Right lobe of liver (tissue), 6 donors: ENCODE results near the gene PTCH1. TPM values are rescaled to one million over a fixed set of nuclear protein-coding genes. Genes with fewer than 3 reads are reported as not detected.
A peak's percentile ranks its signal among the peaks of the same experiment; 100 is the strongest.

Experiments
- ATAC-seq, 4 donors: fragments of 200-7000 bp; cut with Tn5 transposase; one replicate each; pipeline ENCODE4 v1.9.1; 2020; ENCODE audit warnings: mild to moderate bottlenecking in 4 of 4, moderate library complexity in 4 of 4
- DNase-seq, 3 donors: peaks; one replicate each; pipeline ENCODE4 v3.0.0-alpha.2; 2020
- H3K27ac ChIP-seq, 3 donors: fragments of 200-600 bp; one replicate each; pipeline ENCODE4 v1.8.0; 2022
- H3K27me3 ChIP-seq, 2 donors: fragments of 200-600 bp; one replicate each; pipeline ENCODE4 v1.8.0; 2022
- H3K36me3 ChIP-seq, 4 donors: fragments of 200-600 bp; sonication (generic) in 1 of 4; one replicate each; pipeline versions ENCODE4 v1.5.1 to v1.8.0; 2017 to 2022; ENCODE audit warnings: control low read depth in 1 of 4
- H3K4me1 ChIP-seq, 4 donors: fragments of 200-600 bp; sonication (generic) in 1 of 4; one replicate each; pipeline versions ENCODE4 v1.5.1 to v1.8.0; 2017 to 2022; ENCODE audit warnings: control low read depth in 1 of 4
- H3K4me3 ChIP-seq, 3 donors: fragments of 200-600 bp; one replicate each; pipeline ENCODE4 v1.8.0; 2022
- H3K9me3 ChIP-seq, 4 donors: fragments of 200-600 bp; sonication (generic) in 1 of 4; one replicate each; pipeline versions ENCODE4 v1.5.1 to v1.8.0; 2017 to 2022; ENCODE audit warnings: control low read depth in 1 of 4
- POLR2A ChIP-seq: fragments of 450-650 bp; IDR thresholded peaks from one replicate; pipeline ENCODE4 v1.6.1; 2017; ENCODE audit warnings: antibody characterized with exemption, mild to moderate bottlenecking
- WGBS: methylation state at CpG from one replicate; pipeline ENCODE4 v1.1.6; 2018; ENCODE audit warnings: low coverage, low lambda C conversion rate; ENCODE audit not compliant: insufficient coverage; ENCODE audit errors: missing lambda C conversion rate; 5-methylcytosine and 5-hydroxymethylcytosine counted together
- intact Hi-C, 2 donors: fragments of 100-400 bp; cut with DNase I; formaldehyde crosslinking; loops; one replicate each; pipeline versions ENCODE4 v1.11.2 to v1.14.1; 2022
- total RNA-seq, 6 experiments: library from RNA; depleted of rRNA in 2 of 6; stranded (reverse); fragments of >200 nt in 2 of 6; fragmentation: NEBNext Ultra II Directional in 3 of 6; extraction: Animal tissue kit (Norgen Biotek cat#: 25700) in 3 of 6; gene quantifications; one replicate each; pipeline versions ENCODE4 v1.1.0 to v1.2.4, GENCODE V29; 2016 to 2023
- TF ChIP-seq, protein P1 (sequence below), 4 donors: fragments of 200-600 bp in 3 of 4; fragments of 450-650 bp in 1 of 4; IDR thresholded peaks; one replicate each; pipeline versions ENCODE4 v1.5.1 to v1.8.0; 2016 to 2022; ENCODE audit warnings: antibody characterized with exemption in 4 of 4, mild to moderate bottlenecking in 2 of 4
- donor health status: DM: no; HTN: yes; CAD: no.
- donor health status: DM: no; HTN: no; CAD: no.
- donor health status: DM: no; HTN: no; CAD: no.
- donor health status: DM: no; HTN: yes; CAD: no.
- donor health status: DM: no; HTN: yes; CAD: no.

The PTCH1 gene
- total RNA-seq, 6 experiments from 2014 or later = 2.0 to 8.3 (median 5.2) TPM

DNA sequence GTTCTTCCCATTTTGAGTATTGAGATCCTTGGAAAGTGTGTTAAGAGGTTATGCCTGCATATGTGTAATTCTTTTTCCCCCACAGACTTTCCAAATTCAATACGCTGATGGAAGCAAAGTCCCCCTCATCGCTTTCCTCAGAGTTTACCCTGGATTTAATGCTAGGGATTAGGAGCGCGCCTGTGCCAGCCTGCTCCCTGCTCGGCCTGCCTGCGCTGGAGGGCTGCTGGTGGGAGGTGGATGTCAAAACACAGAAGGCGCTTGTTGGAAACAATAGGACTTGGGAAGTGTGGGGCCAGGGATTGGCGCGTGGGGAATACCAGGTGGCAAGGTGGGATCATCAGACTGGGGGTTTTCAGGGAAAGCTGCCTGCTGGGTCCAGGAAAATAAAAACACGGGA, 39.8 kb upstream of the PTCH1 start:
- H3K4me1 ChIP-seq = no peaks in the 10 kb centered on the region
- H3K27me3 ChIP-seq = peaks cover 0 to 7% of the 10 kb centered on the region in 2 donors
- WGBS = 74% methylated on average over 10 of the region's 10 CpGs
- no peak overlapping the region for H3K27ac ChIP-seq
- H3K4me3 ChIP-seq = no peak overlapping the region
- TF ChIP-seq, protein P1, sequence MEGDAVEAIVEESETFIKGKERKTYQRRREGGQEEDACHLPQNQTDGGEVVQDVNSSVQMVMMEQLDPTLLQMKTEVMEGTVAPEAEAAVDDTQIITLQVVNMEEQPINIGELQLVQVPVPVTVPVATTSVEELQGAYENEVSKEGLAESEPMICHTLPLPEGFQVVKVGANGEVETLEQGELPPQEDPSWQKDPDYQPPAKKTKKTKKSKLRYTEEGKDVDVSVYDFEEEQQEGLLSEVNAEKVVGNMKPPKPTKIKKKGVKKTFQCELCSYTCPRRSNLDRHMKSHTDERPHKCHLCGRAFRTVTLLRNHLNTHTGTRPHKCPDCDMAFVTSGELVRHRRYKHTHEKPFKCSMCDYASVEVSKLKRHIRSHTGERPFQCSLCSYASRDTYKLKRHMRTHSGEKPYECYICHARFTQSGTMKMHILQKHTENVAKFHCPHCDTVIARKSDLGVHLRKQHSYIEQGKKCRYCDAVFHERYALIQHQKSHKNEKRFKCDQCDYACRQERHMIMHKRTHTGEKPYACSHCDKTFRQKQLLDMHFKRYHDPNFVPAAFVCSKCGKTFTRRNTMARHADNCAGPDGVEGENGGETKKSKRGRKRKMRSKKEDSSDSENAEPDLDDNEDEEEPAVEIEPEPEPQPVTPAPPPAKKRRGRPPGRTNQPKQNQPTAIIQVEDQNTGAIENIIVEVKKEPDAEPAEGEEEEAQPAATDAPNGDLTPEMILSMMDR (IDR thresholded peaks at IDR 0.05) = no peak
- TF ChIP-seq POLR2A = no peak
- intact Hi-C loops = no loop called here
- no peaks in the 10 kb centered on the region for H3K9me3 ChIP-seq
- ATAC-seq = no peak
- no peaks in the 10 kb centered on the region for H3K36me3 ChIP-seq
- DNase-seq = no peak

DNA sequence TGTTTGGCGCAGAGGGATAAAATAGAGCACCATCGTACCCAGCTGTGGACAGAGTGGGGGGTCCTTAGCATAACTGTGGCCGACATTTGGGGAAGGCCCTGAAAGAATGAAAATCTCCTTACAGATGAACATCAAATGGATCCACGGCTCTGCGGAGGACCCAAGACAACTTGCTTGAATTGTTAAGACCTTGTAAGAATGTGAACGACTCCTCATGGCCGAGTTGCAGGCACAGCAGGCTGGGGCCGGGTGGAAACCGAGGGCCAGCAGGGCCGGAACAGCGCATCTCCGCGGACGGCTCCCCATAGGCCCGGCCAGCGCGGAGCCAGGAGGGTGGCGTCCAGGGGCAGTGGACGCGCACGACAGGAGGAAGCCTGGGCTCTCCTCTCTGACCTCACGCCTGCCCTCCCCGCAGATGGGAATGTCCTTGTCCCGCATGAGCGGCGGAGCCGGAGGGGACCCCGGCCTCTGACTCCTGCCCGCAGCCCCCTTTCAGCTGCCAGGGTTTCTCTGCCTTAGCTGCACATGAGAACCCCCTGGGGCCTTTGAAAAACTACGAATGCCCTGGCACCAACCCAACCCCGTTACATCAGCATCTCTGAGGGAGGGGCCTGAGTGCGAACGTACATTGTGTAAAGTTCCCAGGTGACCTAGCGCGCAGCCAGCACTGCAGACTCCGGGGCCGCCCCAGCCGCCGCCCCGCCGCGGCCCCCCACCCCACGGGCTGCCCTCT, 36.2 kb upstream of the PTCH1 start:
- Histone ChIP-seq H3K27me3 (peaks cover 0 to 7% of the 10 kb centered on the region in 2 donors), H3K9me3 (no peaks in the 10 kb centered on the region), H3K27ac (no peak overlapping the region), H3K4me3 (no peak overlapping the region), H3K4me1 (no peaks in the 10 kb centered on the region), H3K36me3 (no peaks in the 10 kb centered on the region)
- WGBS = 13% methylated on average over 11 of the region's 43 CpGs
- DNase-seq = no peak
- TF ChIP-seq, protein P1 (IDR thresholded peaks at IDR 0.05) = no peak
- TF ChIP-seq POLR2A = no peak
- peak in 1 of 4 donors; percentile 42 for ATAC-seq
- intact Hi-C loops = no loop called here

- no peak for DNase-seq
- TF ChIP-seq, protein P1 (IDR thresholded peaks at IDR 0.05) = no peak
- TF ChIP-seq POLR2A = no peak
- no peaks in the 10 kb centered on the region for H3K9me3 ChIP-seq
- no peak for ATAC-seq
- WGBS = 11% methylated on average over 1 of the region's 6 CpGs
- intact Hi-C loops = no loop called here
- no peak overlapping the region for H3K27ac ChIP-seq
- no peaks in the 10 kb centered on the region for H3K4me1 ChIP-seq
- H3K36me3 ChIP-seq = no peaks in the 10 kb centered on the region
- peaks cover 0 to 7% of the 10 kb centered on the region in 2 donors for H3K27me3 ChIP-seq
- no peak overlapping the region for H3K4me3 ChIP-seq
These were observed 35.5 kb upstream of the PTCH1 start for GRCh38 chr9:95552255-95552654.

DNA sequence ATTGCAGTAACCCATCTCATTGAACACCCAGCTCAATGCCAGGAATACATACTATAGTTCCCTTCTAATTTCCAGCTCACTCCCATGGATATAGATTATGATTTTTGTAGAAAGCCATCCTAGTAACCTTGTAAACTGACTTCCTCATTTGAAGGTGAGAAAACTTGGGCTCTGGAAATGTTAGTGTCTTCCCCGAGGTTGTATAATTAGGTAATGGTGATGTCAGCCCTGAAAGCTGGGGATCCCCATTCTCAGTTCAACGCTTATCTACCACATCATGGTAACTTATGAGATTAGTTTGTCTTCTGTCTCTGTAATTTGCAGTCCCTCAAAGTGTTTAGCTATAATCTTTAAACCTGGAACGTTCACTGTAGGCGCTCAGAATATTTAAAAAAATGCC, 34.6 kb upstream of the PTCH1 start:
- Histone ChIP-seq H3K4me3 (no peak overlapping the region), H3K27ac (no peak overlapping the region), H3K27me3 (peaks cover 0 to 7% of the 10 kb centered on the region in 2 donors), H3K4me1 (no peaks in the 10 kb centered on the region), H3K36me3 (no peaks in the 10 kb centered on the region), H3K9me3 (no peaks in the 10 kb centered on the region)
- DNase-seq (no peak), ATAC-seq (no peak)
- TF ChIP-seq POLR2A = no peak
- TF ChIP-seq, protein P1 (IDR thresholded peaks at IDR 0.05) = no peak
- WGBS = 75% methylated on average over 4 of the region's 4 CpGs
- intact Hi-C loops = no loop called here
